ENCODE results near the gene ARSG.

Gene ARSG

DNA sequence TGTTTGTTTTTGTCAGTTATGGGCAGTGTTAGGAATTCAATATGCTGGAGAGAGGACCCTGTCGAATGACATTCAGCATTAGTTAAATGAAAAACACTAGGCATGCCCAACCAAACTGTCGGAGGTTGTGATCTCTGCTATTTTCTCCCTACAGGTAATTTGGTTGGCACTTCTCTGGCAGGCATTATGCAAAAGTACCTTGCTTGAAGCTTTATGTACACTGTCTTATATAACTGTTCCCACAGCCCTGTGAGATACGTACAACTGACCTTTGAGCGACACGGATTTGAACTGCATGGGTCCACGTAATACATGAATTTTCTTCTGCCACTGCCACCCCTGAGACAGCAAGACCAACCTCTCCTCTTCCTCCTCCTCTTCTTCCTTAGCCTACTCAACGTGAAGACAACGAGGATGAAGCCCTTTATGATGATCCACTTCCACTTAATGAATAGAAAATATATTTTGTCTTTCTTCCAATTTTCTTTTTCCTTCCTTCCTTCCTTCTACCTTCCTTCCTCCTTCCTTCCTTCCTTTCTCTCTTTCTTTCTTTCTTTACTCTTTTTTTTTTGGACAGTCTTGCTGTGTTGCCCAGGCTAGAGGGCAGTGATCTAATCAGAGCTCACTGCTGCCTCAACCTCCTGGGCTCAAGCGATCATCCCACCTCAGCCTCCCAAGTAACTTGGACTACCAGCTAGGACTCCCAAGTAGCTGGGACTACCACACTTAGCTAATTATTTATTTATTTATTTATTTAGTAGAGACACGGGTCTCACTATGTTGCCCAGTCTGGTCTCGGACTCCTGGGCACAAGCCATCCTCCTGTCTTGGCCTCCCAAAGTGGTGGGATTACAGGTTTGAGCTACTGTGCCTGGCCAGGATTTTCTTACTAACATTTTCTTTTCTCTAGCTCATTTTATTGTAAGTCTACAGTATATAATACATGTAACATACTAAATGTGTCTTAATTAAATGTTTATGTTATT lies 88.7 kb downstream of the ARSG start:
- DNase-seq: no peak

- DNase-seq: no peak
These were observed 90.0 kb downstream of the ARSG start for GRCh38 chr17:68381076-68381900.

- DNase-seq: no peak
These were observed 91.3 kb downstream of the ARSG start for GRCh38 chr17:68382582-68383085.

GRCh38 chr17:68383120-68383442 lies 91.8 kb downstream of the ARSG start:
- DNase-seq: no peak

GRCh38 chr17:68383443-68384321 lies 92.4 kb downstream of the ARSG start:
- peak; percentile 26 for DNase-seq

DNA sequence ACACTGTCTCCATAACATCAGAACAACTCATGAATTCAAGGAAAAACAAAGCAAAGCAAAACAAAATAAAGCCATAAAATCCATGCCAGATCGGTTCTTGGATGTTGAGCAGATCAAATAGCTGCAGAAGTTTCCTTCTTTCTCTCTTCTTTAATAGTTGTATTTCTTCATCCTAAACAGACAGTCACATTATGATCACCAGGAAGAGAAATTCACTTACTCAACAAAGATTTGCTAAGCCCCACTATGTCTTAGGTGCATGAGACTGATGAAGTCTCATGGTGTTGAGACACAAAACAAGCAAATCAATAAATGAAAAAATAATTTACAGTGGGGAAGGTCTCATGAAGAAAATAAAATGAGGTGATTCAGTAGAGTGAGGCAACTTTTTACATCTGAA lies 93.2 kb downstream of the ARSG start:
- DNase-seq: no peak

DNA sequence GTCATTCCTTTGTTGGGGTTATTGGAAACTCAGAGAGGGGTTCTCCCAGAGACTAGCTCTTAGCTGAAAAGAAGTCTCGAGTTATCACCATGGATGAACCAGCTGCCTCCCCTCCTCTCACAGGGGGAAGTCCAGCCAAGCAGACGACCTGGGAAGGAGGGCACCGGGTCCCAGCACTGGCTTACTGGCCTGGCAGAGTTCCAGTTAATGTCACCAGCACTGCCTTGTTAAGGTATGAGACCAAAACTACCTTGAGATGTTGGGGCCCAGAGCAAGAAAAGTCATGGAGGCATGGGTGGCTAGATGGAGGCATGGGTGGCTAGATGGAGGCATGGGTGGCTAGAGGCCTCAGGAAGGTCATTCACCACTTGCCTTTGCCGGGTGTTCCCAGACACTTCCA lies 93.6 kb downstream of the ARSG start:
- DNase-seq: no peak

DNA sequence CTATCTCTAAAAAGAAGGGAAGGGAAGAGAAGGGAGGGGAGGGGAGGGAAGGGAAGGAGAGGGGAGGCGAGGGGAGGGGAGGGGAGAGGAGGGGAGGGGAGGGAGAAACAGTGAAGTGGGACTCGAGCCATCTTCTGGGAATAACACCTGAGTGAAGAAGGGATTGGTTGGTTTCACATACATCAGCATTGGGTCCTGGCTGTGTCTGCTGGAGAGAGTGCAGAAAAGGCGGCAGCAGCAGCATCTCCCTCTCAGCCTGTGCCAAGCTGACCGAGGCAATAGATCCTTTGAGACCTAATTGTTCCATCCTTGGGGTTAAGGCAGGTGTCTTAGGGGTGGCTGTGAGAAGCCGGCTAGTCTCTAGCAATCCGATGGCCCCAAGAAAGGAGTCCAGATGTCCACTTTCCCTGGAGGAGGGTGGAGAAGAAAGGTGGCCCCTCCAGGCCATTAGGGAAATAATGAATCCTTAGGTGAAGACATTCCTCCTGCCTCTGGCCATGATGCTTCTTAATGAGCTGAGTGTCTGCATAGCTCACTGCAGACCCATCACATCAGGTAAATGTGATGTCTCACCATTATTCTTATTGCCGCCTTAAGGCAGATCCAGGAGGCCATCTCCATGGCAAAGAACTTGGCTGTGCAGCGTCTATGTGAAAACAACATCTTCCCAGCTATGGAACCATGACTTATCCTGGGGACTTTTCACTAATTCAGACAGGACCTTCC lies 94.4 kb downstream of the ARSG start:
- DNase-seq: no peak

DNA sequence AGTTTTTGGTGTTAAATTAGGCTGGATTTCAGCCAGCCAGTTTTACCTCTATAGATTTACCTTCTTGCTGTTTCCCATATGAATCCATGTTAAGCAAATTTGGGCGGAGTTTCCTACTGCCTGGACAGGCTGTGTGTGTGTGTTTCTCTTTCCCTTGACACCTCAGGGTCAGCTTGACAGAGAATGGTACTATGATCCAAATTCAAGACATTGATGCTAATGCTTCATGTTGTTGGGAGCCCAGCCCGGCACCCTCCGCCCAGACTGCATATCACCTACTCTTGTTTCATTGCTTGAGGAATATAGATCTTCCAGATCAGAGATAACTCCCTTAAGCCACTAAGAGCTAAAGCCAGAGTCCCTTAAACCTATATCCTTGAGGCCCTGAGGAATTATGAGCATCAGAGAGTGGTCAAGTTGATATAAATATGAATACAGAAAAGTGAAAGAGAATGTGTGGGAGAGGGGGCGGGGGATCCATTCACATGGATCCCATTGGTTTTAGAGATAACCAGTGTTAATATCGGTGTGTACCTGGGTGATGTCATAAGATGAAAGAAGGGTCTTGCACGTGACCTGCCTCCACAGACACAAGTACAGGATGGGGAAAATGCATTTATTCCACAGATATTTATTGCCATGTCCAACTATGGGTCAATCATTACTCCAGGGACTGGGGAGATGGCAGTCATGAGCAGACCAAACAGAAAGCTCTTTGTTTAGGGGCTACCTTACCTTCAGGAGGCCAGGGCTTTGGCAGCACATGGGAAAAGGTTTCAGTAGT lies 96.3 kb downstream of the ARSG start:
- no peak for DNase-seq

- DNase-seq: no peak
These were observed 97.7 kb downstream of the ARSG start for GRCh38 chr17:68389041-68389440.

DNA sequence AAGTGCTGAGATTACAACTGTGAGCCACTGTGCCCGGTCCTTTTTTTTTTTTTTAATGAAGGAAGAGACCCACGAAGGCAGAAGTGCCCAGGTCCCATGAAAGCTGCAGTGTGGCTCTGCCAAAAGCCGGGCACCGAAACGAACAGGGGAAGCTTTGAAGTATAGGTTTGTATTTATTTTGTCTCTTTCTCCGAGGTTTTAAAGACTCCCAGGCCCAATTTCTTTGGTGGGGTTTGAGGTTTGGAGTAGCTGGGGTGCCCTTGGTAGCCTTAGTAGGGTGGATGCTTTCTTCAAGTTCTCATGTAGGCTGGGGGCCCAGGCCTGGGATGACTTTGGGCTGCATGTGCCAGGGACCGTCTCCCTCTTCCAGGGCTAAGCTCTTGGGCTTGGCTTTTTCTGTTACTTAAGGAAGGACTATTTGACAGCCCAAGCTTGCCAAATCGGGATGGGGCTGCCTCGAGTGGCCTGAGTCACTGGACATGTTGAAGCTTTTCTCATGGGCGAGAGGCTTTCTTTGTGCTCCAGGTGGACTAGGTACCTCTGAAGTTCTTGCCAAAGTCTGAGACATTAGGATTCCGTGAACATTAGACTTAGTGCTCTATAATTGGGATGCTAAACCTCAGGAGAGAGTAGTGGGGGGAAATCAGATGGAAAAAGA lies 99.7 kb downstream of the ARSG start:
- DNase-seq: no peak

DNA sequence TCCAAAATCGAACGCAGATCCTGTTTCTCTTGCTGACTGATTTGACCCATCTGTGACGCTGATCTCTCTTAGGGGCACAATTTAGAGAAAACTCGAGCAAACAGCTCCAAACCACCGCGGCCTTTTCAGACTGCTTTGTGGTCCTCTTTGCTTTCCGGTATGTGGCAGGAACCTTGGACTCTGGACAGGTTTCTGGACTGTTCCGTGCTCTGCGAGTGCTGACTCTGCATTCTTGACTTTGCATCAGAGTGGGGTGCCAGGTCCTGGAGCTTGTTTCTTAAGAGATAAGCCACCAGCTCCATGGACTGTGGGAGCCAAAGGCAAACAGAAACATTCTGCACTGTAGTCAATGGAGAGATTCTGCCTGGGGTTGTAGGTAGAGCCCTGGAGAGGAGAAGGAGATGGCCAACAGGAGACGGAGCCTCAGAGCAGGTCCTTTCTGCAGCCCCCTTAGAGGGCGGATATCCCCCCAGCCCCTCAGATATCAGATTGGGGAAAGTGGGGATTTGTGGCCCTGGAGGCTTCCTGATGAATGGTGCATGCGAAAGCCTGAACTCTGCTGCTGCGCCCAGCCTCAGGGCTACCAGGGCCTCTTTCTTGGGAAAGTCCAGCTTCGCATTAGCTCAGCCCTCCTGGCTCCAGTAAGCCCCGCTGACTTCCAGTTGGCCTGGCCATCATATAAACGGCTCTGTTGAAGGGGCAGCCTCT lies 100.4 kb downstream of the ARSG start:
- DNase-seq: no peak

GRCh38 chr17:68394608-68395331 lies 103.5 kb downstream of the ARSG start:
- DNase-seq: no peak

DNA sequence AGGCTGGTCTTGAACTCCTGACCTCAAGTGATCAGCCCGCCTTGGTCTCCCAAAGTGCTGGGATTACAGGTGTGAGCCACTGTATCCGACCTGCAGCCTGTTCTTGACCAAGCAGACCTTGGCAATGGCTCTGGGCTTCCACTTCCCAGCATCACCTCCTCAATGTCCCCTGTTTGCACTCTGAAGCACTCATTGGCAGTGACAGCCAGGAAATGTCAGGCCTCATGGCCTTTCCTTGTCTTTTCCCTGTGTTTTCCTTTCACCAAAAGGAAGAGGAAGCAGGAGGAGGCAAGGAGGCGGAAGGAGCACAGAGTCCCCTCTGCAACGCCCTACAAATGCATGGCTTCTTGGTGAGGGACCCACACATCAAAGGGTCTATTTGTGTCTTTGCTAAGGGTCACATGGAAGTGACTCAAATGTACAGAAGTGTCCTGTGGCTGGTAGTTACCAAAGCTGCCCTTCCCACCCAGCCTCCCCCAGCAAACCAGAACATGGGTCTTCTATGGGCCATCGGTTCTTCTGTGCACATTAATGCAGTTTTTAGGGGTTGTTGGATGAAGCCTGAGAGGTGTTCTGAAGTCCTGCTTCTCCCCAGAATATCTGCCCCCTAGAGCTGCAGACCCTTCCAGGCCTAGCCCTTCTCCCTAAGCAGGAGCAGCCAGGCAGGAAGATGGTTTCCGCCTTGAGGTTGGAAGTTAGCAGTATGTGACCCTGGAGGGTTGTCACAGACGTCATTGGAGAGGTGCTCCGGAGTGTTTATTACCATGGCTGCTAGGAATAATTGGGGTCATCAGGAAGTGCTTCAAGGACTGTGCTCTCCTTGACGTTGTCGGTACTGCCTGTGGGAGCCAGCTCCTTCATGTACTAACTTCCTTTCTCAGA lies 105.2 kb downstream of the ARSG start:
- DNase-seq: no peak

DNA sequence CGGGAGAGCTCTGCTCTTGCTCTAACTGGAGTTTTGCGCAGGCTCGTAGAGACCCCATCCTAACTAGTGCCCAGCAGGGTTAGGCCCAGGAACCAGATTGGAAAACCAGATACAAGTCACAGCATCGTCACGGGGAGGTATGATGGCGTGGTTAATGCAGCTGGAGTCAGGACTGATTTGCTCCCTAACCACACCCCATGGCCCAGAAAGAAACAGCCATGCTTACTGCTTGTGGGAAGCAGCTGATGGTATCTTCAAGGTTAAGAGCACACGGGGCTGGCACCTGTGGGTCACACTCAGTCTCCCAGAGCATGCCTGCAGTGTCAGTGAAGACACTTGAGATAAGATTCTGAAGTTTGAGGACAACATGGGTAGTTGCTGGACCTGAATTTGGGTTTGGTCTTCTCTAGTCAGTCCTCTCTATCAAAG lies 105.8 kb downstream of the ARSG start:
- no peak for DNase-seq

DNA sequence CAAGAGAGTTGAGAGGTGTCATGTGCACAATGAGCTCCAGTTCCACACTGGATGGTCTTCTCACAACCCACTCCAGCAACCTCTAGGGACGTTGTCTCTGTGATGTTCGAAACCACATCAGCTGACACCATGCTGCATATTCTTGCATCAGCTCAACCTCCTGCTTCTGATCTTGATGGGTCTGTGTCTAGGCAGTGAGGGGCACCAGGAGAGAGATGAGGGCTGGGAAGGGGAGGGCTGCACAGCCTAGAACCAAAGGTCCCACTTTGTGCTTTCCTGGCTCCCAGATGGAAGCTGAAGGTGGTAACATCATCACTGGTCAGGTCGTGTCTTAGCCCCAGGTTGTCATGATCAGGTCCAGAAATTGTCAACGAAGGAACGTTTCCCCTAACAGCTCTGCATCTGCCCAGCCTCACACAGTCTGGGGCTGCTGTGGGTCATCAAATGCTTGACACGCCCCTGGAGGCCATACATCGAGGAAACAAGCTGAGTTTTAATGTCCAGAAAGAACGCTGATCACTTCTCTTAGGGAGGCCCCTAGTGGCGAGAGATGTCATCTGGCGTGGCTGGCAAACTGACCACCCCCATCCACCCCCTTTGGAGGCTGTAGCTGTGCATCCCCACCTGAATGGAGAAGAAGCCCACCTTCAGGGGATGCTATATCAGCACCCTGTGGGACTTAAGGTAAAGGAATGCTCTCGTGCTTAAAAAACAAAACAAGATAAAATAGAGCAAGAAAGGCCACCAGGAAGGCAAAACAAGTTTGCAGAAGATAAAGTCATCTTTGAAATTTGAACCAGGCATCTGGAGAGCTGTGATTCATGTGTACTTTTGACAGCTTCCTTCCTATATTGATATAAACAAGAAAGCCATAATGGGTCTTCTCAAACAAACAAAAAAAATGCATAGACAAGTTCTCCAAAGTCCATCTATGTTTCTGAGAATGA lies 107.7 kb downstream of the ARSG start:
- DNase-seq: peak; percentile 40

Measured in CD4-positive, alpha-beta T cell treated with Interleukin-12 subunit alpha and Interleukin-12 subunit beta, for 1 hour (primary cell).